ENCODE results near the gene CLHC1. TPM values are rescaled to one million over a fixed set of nuclear protein-coding genes. Genes with fewer than 3 reads are reported as not detected.
"Not testable (repeated sequence)": the region's sequence is repeated elsewhere in the genome, so short reads cannot be mapped to it uniquely, and the experiment has no call there.

Gene CLHC1
- total RNA-seq, 4 donors from 2014 or later = 22.7 to 32.1 (median 27.1) TPM

- Histone ChIP-seq H3K36me3 (peaks cover 12 to 23% of the 10 kb centered on the region in 2 donors), H3K9me3 (no peaks in the 10 kb centered on the region), H3K27ac (no peak overlapping the region), H3K27me3 (no peaks in the 10 kb centered on the region), H3K4me3 (replicated peaks in 1 of 3) (no peak overlapping the region), H3K4me1 (no peaks in the 10 kb centered on the region)
- DNase-seq = no peak
- 77 to 81% methylated on average over 5 of the region's 5 CpGs for WGBS, 2 donors
- intact Hi-C loops (cut with DNase I) = no loop called here
- TF ChIP-seq CTCF (IDR thresholded peaks at IDR 0.05) (no peak), POLR2A (IDR thresholded peaks at IDR 0.05) (no peak)
These were observed 14.9 kb upstream of the CLHC1 start for GRCh38 chr2:55247025-55247424.

GRCh38 chr2:55245411-55245810, 13.3 kb upstream of the CLHC1 start:
- peaks cover 12 to 23% of the 10 kb centered on the region in 2 donors for H3K36me3 ChIP-seq
- intact Hi-C loops (cut with DNase I) = no loop called here
- no peaks in the 10 kb centered on the region for H3K9me3 ChIP-seq
- H3K27ac ChIP-seq = no peak overlapping the region
- no peak for DNase-seq
- TF ChIP-seq CTCF (IDR thresholded peaks at IDR 0.05) (no peak), POLR2A (IDR thresholded peaks at IDR 0.05) (no peak)
- WGBS, 2 donors = 91 to 93% methylated on average over 5 of the region's 5 CpGs
- no peaks in the 10 kb centered on the region for H3K4me1 ChIP-seq
- no peak overlapping the region for H3K4me3 ChIP-seq (replicated peaks in 1 of 3)
- no peaks in the 10 kb centered on the region for H3K27me3 ChIP-seq

- no peak for DNase-seq
- Histone ChIP-seq H3K4me3 (replicated peaks in 1 of 3) (no peak overlapping the region), H3K9me3 (no peaks in the 10 kb centered on the region), H3K36me3 (peaks cover 20 to 28% of the 10 kb centered on the region in 2 donors), H3K27ac (no peak overlapping the region), H3K27me3 (no peaks in the 10 kb centered on the region), H3K4me1 (no peaks in the 10 kb centered on the region)
- TF ChIP-seq CTCF (IDR thresholded peaks at IDR 0.05) (no peak), POLR2A (IDR thresholded peaks at IDR 0.05) (no peak)
- intact Hi-C loops (cut with DNase I) = no loop called here
- 78 to 79% methylated on average over 1 of the region's 1 CpG for WGBS, 2 donors
These were observed 10.5 kb upstream of the CLHC1 start for GRCh38 chr2:55242617-55243016.

GRCh38 chr2:55241582-55241981, 9.5 kb upstream of the CLHC1 start:
- intact Hi-C loops (cut with DNase I); H3K27ac ChIP-seq; H3K4me1 ChIP-seq; DNase-seq; H3K27me3 ChIP-seq; H3K9me3 ChIP-seq; H3K4me3 ChIP-seq (replicated peaks in 1 of 3): not testable (repeated sequence)
- 87 to 93% methylated on average over 8 of the region's 8 CpGs for WGBS, 2 donors
- H3K36me3 ChIP-seq = peaks cover 25 to 28% of the 10 kb centered on the region in 2 donors

- H3K36me3 ChIP-seq = peaks cover 33 to 37% of the 10 kb centered on the region in 2 donors
- no peak overlapping the region for H3K4me3 ChIP-seq (replicated peaks in 1 of 3)
These were observed 7.6 kb upstream of the CLHC1 start for GRCh38 chr2:55239656-55240222.

More at GRCh38 chr2:55239656-55240222, 7.6 kb upstream of the CLHC1 start:
- WGBS, 2 donors = 80% methylated on average over 4 of the region's 4 CpGs
- Histone ChIP-seq H3K27ac (no peak overlapping the region), H3K9me3 (no peaks in the 10 kb centered on the region), H3K4me1 (peaks cover 0 to 1% of the 10 kb centered on the region in 2 donors), H3K27me3 (no peaks in the 10 kb centered on the region)
- intact Hi-C loops (cut with DNase I) = no loop called here
- TF ChIP-seq POLR2A (IDR thresholded peaks at IDR 0.05) (no peak), CTCF (IDR thresholded peaks at IDR 0.05) (no peak)
- no peak for DNase-seq
